ENCODE data around the gene MTCL1.

The MTCL1 gene

DNA sequence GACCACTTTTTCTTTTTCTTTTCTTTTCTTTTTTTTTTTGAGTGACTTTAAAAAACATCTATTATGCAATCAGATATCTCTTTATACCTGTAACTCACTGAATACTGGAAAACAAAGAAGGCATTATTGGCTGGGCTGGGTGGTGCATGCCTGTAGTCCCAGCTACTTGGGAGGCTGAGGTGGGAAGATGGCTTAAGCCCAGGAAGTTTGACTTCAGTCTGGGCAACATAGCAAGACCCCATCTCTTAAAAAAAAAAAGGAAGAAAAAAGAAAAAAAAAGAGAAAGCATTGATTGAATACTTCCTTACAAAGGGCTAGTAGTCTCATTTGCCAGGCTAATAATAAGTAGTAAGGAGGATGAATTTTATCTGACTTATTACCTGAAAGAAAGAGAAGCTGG, 2.7 kb upstream of the MTCL1 start:
- H3K4me1 ChIP-seq: peaks cover 42% of the 10 kb centered on the region
- peak overlapping the region; percentile 99 for H3K4me2 ChIP-seq
- no peaks in the 10 kb centered on the region for H3K9me3 ChIP-seq
- no peak overlapping the region; the same call in 1 of the 2 replicates for H3K4me3 ChIP-seq
- H3K27ac ChIP-seq: no peak overlapping the region
- peaks cover 24% of the 10 kb centered on the region for H3K27me3 ChIP-seq
- H3K9ac ChIP-seq: no peak overlapping the region
- H3K36me3 ChIP-seq: peaks cover 24% of the 10 kb centered on the region
- peaks cover 61% of the 10 kb centered on the region for H4K20me1 ChIP-seq
- no peak for TF ChIP-seq Cebpa-rat (IDR thresholded peaks at IDR 0.05)

- Histone ChIP-seq H3K36me3 (peaks cover 29% of the 10 kb centered on the region), H3K4me3 (peak overlapping the region; percentile 99), H4K20me1 (peaks cover 67% of the 10 kb centered on the region), H3K9ac (peak overlapping the region; percentile 73; the same call in 1 of the 2 replicates), H3K27ac (peak overlapping the region; percentile 10; the same call in 1 of the 2 replicates), H3K4me2 (peak overlapping the region; percentile 99), H3K9me3 (no peaks in the 10 kb centered on the region), H3K27me3 (peaks cover 24% of the 10 kb centered on the region), H3K4me1 (peaks cover 42% of the 10 kb centered on the region)
- TF ChIP-seq Cebpa-rat (IDR thresholded peaks at IDR 0.05): no peak
Observed at GRCh38 chr18:8703092-8703709, 2.2 kb upstream of the MTCL1 start.

DNA sequence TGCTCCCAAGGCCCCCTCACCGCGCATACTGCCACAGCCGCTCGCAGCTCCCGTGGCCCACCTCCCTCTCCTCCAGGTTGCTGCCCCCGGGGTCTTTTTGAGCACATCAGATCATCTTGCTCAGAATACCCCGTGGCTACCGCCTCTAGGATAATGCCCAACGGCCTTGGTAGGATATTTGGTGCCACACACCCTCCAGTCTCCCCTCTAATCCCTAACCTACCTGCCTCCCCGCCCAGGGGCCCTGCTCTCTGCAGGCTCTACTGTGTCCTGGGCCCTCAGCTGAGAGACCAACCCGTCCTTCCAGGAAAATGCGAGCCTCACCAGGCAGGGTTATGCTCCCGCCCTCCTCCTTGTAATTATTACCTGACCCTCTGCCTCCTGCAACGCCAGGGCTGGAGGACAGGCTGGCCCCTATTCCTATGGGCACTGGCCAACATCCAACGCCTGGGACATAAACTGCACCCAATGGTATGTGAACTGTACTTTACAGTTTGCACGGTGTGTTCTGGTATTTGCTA, 1.5 kb upstream of the MTCL1 start:
- Histone ChIP-seq H3K27me3 (peaks cover 24% of the 10 kb centered on the region), H3K9me3 (no peaks in the 10 kb centered on the region), H3K9ac (peak overlapping the region; percentile 73), H3K36me3 (peaks cover 32% of the 10 kb centered on the region), H3K4me3 (peak overlapping the region; percentile 99), H3K27ac (no peak overlapping the region), H4K20me1 (peaks cover 73% of the 10 kb centered on the region), H3K4me2 (peak overlapping the region; percentile 99), H3K4me1 (peaks cover 48% of the 10 kb centered on the region)
- no peak for TF ChIP-seq Cebpa-rat (IDR thresholded peaks at IDR 0.05)

DNA sequence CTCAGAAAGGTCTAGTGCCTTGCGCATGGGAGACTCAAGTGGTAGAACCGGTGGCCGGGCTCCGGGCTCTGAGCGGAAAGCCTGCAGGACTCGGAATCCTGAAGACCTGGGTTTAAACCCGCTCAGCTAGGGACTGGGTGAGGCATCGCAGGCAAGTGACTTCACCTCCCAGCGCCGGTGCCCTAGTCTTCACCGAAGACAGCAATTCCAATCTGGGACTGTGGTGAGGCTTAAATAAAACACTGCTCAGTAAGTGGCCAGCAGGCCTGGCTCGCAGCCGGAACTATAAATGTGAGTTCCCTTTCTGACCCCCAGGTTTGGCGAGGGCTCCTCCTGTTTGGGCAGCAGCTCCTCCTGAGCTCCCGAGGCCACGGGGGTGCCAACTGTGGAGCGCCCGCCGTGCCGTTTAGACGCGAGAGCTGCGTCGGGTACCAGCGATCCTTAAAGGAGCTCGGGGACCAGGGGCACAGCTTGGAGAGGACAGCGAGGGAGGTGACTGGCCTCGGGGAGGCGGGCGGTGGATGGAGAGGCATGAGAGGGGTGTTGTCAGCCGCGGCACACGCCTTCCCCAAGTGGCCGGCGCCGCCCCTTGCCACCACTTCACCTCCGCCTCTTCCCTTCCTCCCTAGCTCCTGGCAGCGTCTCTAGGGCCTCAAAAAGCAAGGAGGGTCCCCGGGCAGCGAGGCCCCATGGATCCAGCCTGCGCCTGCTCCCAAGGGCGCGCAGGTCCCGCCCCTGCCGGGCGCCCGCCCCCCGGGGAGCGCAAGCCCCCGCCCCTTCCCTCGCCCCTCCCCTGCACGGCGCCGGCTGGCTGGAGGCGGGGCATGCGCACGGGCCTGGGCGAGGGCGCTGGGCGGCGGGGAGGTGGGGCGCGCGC, 757 bp upstream of the MTCL1 start:
- peaks cover 55% of the 10 kb centered on the region for H3K4me1 ChIP-seq
- peaks cover 24% of the 10 kb centered on the region for H3K27me3 ChIP-seq
- peak overlapping the region; percentile 99 for H3K4me2 ChIP-seq
- peaks cover 30% of the 10 kb centered on the region for H3K36me3 ChIP-seq
- H3K4me3 ChIP-seq: peak overlapping the region; percentile 99
- H3K9ac ChIP-seq: peak overlapping the region; percentile 99
- H3K9me3 ChIP-seq: no peaks in the 10 kb centered on the region
- H4K20me1 ChIP-seq: peaks cover 77% of the 10 kb centered on the region
- peak overlapping the region; percentile 52 for H3K27ac ChIP-seq
- no peak for TF ChIP-seq Cebpa-rat (IDR thresholded peaks at IDR 0.05)

DNA sequence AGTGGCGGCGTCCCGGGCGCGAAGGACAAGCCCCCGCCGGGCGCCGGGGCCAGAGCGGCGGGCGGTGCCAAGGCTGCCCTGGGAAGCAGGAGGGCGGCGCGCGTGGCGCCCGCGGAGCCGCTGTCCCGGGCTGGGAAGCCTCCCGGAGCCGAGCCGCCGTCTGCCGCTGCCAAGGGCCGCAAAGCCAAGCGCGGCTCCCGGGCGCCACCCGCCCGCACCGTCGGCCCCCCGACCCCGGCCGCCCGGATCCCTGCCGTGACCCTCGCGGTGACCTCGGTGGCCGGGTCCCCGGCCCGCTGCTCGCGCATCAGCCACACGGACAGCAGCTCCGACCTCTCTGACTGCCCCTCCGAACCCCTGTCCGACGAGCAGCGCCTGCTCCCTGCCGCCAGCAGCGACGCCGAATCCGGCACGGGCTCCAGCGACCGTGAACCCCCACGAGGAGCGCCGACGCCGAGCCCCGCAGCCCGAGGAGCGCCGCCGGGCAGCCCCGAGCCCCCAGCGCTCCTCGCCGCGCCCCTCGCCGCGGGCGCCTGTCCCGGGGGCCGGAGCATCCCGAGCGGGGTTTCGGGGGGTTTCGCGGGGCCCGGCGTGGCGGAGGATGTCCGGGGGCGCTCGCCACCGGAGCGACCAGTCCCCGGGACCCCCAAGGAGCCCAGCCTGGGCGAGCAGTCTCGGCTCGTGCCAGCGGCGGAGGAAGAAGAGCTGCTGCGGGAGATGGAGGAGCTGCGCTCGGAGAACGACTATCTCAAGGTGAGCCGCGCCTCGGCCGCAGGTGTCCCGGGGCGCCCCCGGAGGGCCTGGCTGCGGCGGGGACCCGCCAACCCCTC, 820 bp downstream of the MTCL1 start:
- Histone ChIP-seq H3K9ac (peak overlapping the region; percentile 99), H4K20me1 (peaks cover 85% of the 10 kb centered on the region)
- TF ChIP-seq Cebpa-rat (IDR thresholded peaks at IDR 0.05): no peak

GRCh38 chr18:8706791-8707555, 1.6 kb downstream of the MTCL1 start:
- peaks cover 82% of the 10 kb centered on the region for H4K20me1 ChIP-seq
- peak overlapping the region; percentile 99 for H3K4me3 ChIP-seq
- peak overlapping the region; percentile 99 for H3K9ac ChIP-seq
- H3K4me1 ChIP-seq: peaks cover 51% of the 10 kb centered on the region
- H3K27ac ChIP-seq: peak overlapping the region; percentile 97
- H3K36me3 ChIP-seq: peaks cover 32% of the 10 kb centered on the region; the same call in 1 of the 2 replicates
- peak overlapping the region; percentile 96 for H3K4me2 ChIP-seq
- TF ChIP-seq Cebpa-rat (IDR thresholded peaks at IDR 0.05): no peak
- peaks cover 3% of the 10 kb centered on the region; the same call in 1 of the 2 replicates for H3K9me3 ChIP-seq
- peaks cover 24% of the 10 kb centered on the region for H3K27me3 ChIP-seq

More for the DNA sequence above, 820 bp downstream of the MTCL1 start:
- Histone ChIP-seq H3K36me3 (peaks cover 27% of the 10 kb centered on the region; the same call in 1 of the 2 replicates), H3K27ac (peak overlapping the region; percentile 97), H3K4me1 (peaks cover 54% of the 10 kb centered on the region), H3K9me3 (no peaks in the 10 kb centered on the region), H3K4me2 (peak overlapping the region; percentile 96), H3K27me3 (peaks cover 24% of the 10 kb centered on the region), H3K4me3 (peak overlapping the region; percentile 99)

- no peak for TF ChIP-seq Cebpa-rat (IDR thresholded peaks at IDR 0.05)
- H3K4me2 ChIP-seq: peak overlapping the region; percentile 96
Observed at GRCh38 chr18:8707556-8708300, 2.4 kb downstream of the MTCL1 start.

GRCh38 chr18:8708670-8709069, 3.3 kb downstream of the MTCL1 start:
- H3K27ac ChIP-seq: peak overlapping the region; percentile 97
- peaks cover 10% of the 10 kb centered on the region for H3K27me3 ChIP-seq
- peaks cover 50% of the 10 kb centered on the region for H3K4me1 ChIP-seq
- peak overlapping the region; percentile 99 for H3K9ac ChIP-seq
- peak overlapping the region; percentile 99 for H3K4me3 ChIP-seq
- peaks cover 83% of the 10 kb centered on the region for H4K20me1 ChIP-seq
- H3K4me2 ChIP-seq: peak overlapping the region; percentile 96
- H3K9me3 ChIP-seq: peaks cover 11% of the 10 kb centered on the region; the same call in 1 of the 2 replicates
- TF ChIP-seq Cebpa-rat (IDR thresholded peaks at IDR 0.05): no peak
- peaks cover 49% of the 10 kb centered on the region for H3K36me3 ChIP-seq

More at GRCh38 chr18:8707556-8708300, 2.4 kb downstream of the MTCL1 start:
- peaks cover 8% of the 10 kb centered on the region; the same call in 1 of the 2 replicates for H3K9me3 ChIP-seq
- peaks cover 83% of the 10 kb centered on the region for H4K20me1 ChIP-seq
- H3K9ac ChIP-seq: peak overlapping the region; percentile 99
- peaks cover 39% of the 10 kb centered on the region; the same call in 1 of the 2 replicates for H3K36me3 ChIP-seq
- H3K27me3 ChIP-seq: peaks cover 19% of the 10 kb centered on the region
- peaks cover 51% of the 10 kb centered on the region for H3K4me1 ChIP-seq
- peak overlapping the region; percentile 99 for H3K4me3 ChIP-seq
- H3K27ac ChIP-seq: peak overlapping the region; percentile 97
